MCF 10A (cell line): ENCODE measurements around the gene SNRNP48. TPM values are rescaled to one million over a fixed set of nuclear protein-coding genes. Genes with fewer than 3 reads are reported as not detected.
A peak's percentile ranks its signal among the peaks of the same experiment; 100 is the strongest.

Experiments
- BruUV-seq: library from RNA; stranded (reverse); fragments of 400-500 nt; replicated peaks from 2 replicates; lab custom pipeline; 2021; lab: Mats Ljungman, UMichigan
- CTCF ChIA-PET: fragments of 300-600 bp; sonication (Branson Sonifier 250); formaldehyde crosslinking; extraction: SDS; loops from one replicate; lab custom pipeline; 2021; ENCODE audit warnings: antibody characterized with exemption, inconsistent platforms; lab: Yijun Ruan, JAX
- POLR2A ChIA-PET: fragments of 300-600, 350-650 bp; sonication (Branson Sonifier 250); formaldehyde crosslinking; extraction: SDS; loops from one replicate; lab custom pipeline; 2020; ENCODE audit warnings: antibody characterized with exemption, inconsistent platforms; lab: Yijun Ruan, JAX
- DNase-seq: peaks from one replicate; pipeline ENCODE4 v3.0.0-alpha.2; 2018; ENCODE audit not compliant: unreplicated experiment
- H3K27ac Mint-ChIP-seq: one replicate; pipeline ENCODE4 v1.8.0; 2022; ENCODE audit warnings: mild to moderate bottlenecking, low read depth, mixed read lengths; ENCODE audit not compliant: unreplicated experiment
- H3K27me3 Mint-ChIP-seq: one replicate; pipeline ENCODE4 v1.8.0; 2022; ENCODE audit warnings: mixed read lengths; ENCODE audit not compliant: insufficient read depth, unreplicated experiment
- H3K36me3 Mint-ChIP-seq: one replicate; pipeline ENCODE4 v1.8.0; 2022; ENCODE audit warnings: mild to moderate bottlenecking, moderate library complexity, mixed read lengths; ENCODE audit not compliant: insufficient read depth, unreplicated experiment
- H3K4me1 Mint-ChIP-seq: one replicate; pipeline ENCODE4 v1.8.0; 2022; ENCODE audit warnings: mixed read lengths; ENCODE audit not compliant: insufficient read depth, unreplicated experiment
- H3K4me3 Mint-ChIP-seq: one replicate; pipeline ENCODE4 v1.8.0; 2022; ENCODE audit warnings: mild to moderate bottlenecking, moderate library complexity, mixed read lengths; ENCODE audit not compliant: unreplicated experiment
- H3K9me3 Mint-ChIP-seq: one replicate; pipeline ENCODE4 v1.8.0; 2022; ENCODE audit warnings: mixed read lengths; ENCODE audit not compliant: unreplicated experiment
- intact Hi-C: fragments of 100-400 bp; cut with micrococcal nuclease; formaldehyde crosslinking; loops from 2 replicates; pipeline ENCODE4 v1.14.1; 2022
- total RNA-seq: library from RNA; stranded (reverse); gene quantifications from 2 replicates; pipeline ENCODE4 v1.2.3, GENCODE V29; 2022
- TF ChIP-seq, protein P1 (sequence below): fragments of 200-600 bp; IDR thresholded peaks from one replicate; pipeline ENCODE4 v1.8.0; 2022; ENCODE audit warnings: antibody characterized with exemption, mild to moderate bottlenecking; ENCODE audit not compliant: unreplicated experiment

Gene SNRNP48
- total RNA-seq, 1 experiment from 2014 or later: 10.2 TPM

DNA sequence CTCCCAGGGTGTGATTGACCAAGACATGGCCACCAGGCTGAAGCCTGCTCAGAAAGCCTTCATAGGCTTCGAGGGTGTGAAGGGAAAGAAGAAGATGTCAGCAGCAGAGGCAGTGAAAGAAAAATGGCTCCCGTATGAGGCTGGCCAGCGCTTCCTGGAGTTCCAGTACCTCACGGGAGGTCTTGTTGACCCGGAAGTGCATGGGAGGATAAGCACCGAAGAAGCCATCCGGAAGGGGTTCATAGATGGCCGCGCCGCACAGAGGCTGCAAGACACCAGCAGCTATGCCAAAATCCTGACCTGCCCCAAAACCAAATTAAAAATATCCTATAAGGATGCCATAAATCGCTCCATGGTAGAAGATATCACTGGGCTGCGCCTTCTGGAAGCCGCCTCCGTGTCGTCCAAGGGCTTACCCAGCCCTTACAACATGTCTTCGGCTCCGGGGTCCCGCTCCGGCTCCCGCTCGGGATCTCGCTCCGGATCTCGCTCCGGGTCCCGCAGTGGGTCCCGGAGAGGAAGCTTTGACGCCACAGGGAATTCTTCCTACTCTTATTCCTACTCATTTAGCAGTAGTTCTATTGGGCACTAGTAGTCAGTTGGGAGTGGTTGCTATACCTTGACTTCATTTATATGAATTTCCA is 4.6 kb upstream of the SNRNP48 start:
- ChIA-PET POLR2A (interaction anchor here (0.9 to 1.2 kb wide), 2 partner anchors 196 to 688 kb away, joined by 3 read pairs; partner anchors contain the start of genes CAGE1 and RIOK1), CTCF (interaction anchor here (0.7 kb wide), 2 partner anchors 104 to 160 kb away, joined by 3 read pairs; no protein-coding TSS in a partner anchor)
- intact Hi-C loops: loop anchor here (5.0 kb wide), 1 partner anchor 33 kb away; no protein-coding TSS in a partner anchor
- no peaks in the 10 kb centered on the region for H3K9me3 Mint-ChIP-seq
- no peaks in the 10 kb centered on the region for H3K36me3 Mint-ChIP-seq
- no TSS peak for BruUV-seq
- no peak for DNase-seq
- no peak overlapping the region for H3K4me3 Mint-ChIP-seq
- TF ChIP-seq, protein P1, sequence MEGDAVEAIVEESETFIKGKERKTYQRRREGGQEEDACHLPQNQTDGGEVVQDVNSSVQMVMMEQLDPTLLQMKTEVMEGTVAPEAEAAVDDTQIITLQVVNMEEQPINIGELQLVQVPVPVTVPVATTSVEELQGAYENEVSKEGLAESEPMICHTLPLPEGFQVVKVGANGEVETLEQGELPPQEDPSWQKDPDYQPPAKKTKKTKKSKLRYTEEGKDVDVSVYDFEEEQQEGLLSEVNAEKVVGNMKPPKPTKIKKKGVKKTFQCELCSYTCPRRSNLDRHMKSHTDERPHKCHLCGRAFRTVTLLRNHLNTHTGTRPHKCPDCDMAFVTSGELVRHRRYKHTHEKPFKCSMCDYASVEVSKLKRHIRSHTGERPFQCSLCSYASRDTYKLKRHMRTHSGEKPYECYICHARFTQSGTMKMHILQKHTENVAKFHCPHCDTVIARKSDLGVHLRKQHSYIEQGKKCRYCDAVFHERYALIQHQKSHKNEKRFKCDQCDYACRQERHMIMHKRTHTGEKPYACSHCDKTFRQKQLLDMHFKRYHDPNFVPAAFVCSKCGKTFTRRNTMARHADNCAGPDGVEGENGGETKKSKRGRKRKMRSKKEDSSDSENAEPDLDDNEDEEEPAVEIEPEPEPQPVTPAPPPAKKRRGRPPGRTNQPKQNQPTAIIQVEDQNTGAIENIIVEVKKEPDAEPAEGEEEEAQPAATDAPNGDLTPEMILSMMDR: no peak
- peaks cover 16% of the 10 kb centered on the region for H3K4me1 Mint-ChIP-seq
- no peak overlapping the region for H3K27ac Mint-ChIP-seq
- no peaks in the 10 kb centered on the region for H3K27me3 Mint-ChIP-seq

DNA sequence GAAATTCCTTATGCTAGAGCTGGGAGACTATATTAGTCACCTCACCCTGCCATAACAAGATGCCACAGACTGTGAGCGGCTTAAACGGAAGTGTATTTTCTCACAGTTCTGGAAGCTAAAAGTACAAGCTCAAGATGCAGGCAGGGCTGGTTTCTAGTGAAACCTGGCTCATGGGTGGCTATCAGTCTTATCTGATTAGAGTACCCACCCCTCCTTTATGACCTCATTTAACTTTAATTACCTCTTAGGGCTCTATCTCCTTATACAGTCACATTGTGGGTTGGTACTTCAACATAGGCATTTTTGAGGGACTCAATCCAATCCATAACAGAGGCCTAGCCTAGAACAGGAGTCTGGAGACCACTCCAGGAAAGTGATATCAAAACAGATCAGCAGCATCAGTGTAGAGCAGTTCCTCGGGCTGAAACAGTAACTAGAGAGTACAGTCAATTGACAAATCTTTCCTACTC is 2.3 kb upstream of the SNRNP48 start:
- no peaks in the 10 kb centered on the region for H3K9me3 Mint-ChIP-seq
- H3K27me3 Mint-ChIP-seq: no peaks in the 10 kb centered on the region
- CTCF ChIA-PET: no interaction called here
- intact Hi-C loops: loop anchor here (5.0 kb wide), 1 partner anchor 35 kb away; no protein-coding TSS in a partner anchor
- BruUV-seq: no TSS peak
- H3K4me1 Mint-ChIP-seq: peaks cover 27% of the 10 kb centered on the region
- H3K27ac Mint-ChIP-seq: no peak overlapping the region
- TF ChIP-seq, protein P1: no peak
- peak; percentile 24 for DNase-seq
- peak overlapping the region; percentile 3 for H3K4me3 Mint-ChIP-seq
- H3K36me3 Mint-ChIP-seq: no peaks in the 10 kb centered on the region
- POLR2A ChIA-PET: interaction anchor here (0.9 to 3.5 kb wide), 14 partner anchors 8 to 691 kb away, joined by 3 to 19 read pairs (median 4); partner anchors contain the start of gene SSR1

DNA sequence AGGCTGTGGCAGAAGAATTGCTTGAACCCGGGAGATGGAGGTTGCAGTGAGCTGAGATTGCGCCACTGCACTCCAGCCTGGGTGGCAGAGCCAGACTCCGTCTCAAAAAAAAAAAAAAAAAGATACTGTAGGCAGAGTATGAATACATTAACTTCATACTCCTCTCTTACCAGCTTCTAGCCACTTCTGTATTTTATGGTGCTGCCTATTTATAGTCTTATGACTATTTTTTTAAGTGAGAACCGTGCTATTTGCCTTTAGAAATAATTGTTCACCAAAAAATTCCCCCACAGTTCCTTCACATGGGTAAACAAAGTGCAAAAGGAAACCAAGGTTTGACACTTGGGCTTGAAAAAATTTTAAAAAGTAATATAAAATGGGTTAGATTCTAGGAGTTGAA is 1.5 kb upstream of the SNRNP48 start:
- ChIA-PET CTCF (no interaction called here), POLR2A (interaction anchor here (0.6 to 3.5 kb wide), 21 partner anchors 9 to 1021 kb away, joined by 3 to 38 read pairs (median 4); partner anchors contain the start of genes CAGE1, RIOK1 and SSR1)
- intact Hi-C loops: loop anchor here (5.0 kb wide), 1 partner anchor 36 kb away; no protein-coding TSS in a partner anchor
- TF ChIP-seq, protein P1: no peak
- Mint-ChIP-seq H3K27ac (no peak overlapping the region), H3K27me3 (no peaks in the 10 kb centered on the region), H3K9me3 (no peaks in the 10 kb centered on the region), H3K36me3 (peaks cover 5% of the 10 kb centered on the region), H3K4me3 (peak overlapping the region; percentile 90), H3K4me1 (peaks cover 34% of the 10 kb centered on the region)
- no TSS peak for BruUV-seq
- no peak for DNase-seq

DNA sequence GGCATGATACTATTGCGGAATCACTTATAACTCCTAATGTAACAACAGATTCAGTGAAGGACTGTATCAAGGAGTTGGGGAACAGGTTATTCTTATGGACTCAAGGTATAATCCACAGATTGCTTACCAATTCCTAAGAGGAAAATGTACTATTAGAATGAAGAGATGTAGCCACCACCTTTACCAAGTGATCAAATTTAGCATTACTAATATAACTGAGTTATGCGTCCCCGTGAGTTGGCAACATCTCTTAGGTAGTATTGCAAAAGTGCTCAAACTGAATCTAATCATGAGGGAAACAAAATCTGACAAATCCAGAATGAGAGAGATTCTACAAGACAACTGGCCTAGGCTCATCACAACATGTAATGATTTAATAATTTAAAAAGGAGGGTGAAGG is 777 bp upstream of the SNRNP48 start:
- peak; percentile 35 for DNase-seq
- TF ChIP-seq, protein P1: no peak
- no peaks in the 10 kb centered on the region for H3K27me3 Mint-ChIP-seq
- peak overlapping the region; percentile 87 for H3K27ac Mint-ChIP-seq
- peaks cover 34% of the 10 kb centered on the region for H3K4me1 Mint-ChIP-seq
- H3K36me3 Mint-ChIP-seq: peaks cover 6% of the 10 kb centered on the region
- CTCF ChIA-PET: interaction anchor here (1.1 kb wide), 1 partner anchor 164 kb away, joined by 4 read pairs; no protein-coding TSS in a partner anchor
- intact Hi-C loops: loop anchor here (5.0 kb wide), 1 partner anchor 37 kb away; no protein-coding TSS in a partner anchor
- H3K9me3 Mint-ChIP-seq: no peaks in the 10 kb centered on the region
- POLR2A ChIA-PET: interaction anchor here (0.6 to 3.5 kb wide), 31 partner anchors 8 to 1021 kb away, joined by 3 to 38 read pairs (median 5); partner anchors contain the start of genes CAGE1, DSP, RIOK1 and SSR1
- peak overlapping the region; percentile 90 for H3K4me3 Mint-ChIP-seq
- BruUV-seq: no TSS peak
